Measurements from ENCODE around the gene TOR4A. TPM values are rescaled to one million over a fixed set of nuclear protein-coding genes. Genes with fewer than 3 reads are reported as not detected.

Gene TOR4A
- total RNA-seq, 1 donor from 2014 or later = 16.5 TPM

- DNase-seq (ENCODE audit: missing footprints) (peak; percentile 43), ATAC-seq (no peak)
- intact Hi-C loops (cut with DNase I) = loop anchor here (2.0 to 10.0 kb wide), 2 partner anchors 124 to 226 kb away; partner anchors contain the start of genes EXD3 and NOXA1
These were observed 21.1 kb downstream of the TOR4A start for GRCh38 chr9:137298401-137299202.

GRCh38 chr9:137299203-137299565 lies 21.7 kb downstream of the TOR4A start:
- DNase-seq (ENCODE audit: missing footprints) (peak; percentile 45), ATAC-seq (no peak)
- intact Hi-C loops (cut with DNase I) = loop anchor here (2.0 to 10.0 kb wide), 2 partner anchors 124 to 226 kb away; partner anchors contain the start of genes EXD3 and NOXA1

DNA sequence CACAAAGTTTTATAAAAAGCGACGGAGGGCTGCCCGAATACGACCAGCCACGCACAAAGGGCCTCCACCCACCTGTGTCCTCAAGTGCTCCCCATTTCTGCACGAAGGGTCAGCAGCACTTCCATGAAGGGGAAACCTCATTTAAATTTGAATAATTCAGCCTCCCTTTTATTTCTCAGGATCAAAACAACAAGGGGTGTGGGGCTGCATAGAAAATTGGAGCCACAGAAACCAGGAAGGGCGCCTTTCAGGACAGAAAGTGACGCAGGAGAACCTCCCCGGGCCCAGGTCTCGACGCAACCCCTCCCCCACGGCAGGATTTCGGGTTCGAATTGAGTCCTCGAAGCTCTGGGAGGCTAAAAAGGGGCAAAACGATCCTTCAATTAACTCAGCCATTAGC lies 22.4 kb downstream of the TOR4A start:
- DNase-seq (ENCODE audit: missing footprints) (peak; percentile 48), ATAC-seq (no peak)
- intact Hi-C loops (cut with DNase I) = loop anchor here (2.0 to 10.0 kb wide), 3 partner anchors 59 to 225 kb away; partner anchors contain the start of genes EXD3, NOXA1 and TUBB4B

DNA sequence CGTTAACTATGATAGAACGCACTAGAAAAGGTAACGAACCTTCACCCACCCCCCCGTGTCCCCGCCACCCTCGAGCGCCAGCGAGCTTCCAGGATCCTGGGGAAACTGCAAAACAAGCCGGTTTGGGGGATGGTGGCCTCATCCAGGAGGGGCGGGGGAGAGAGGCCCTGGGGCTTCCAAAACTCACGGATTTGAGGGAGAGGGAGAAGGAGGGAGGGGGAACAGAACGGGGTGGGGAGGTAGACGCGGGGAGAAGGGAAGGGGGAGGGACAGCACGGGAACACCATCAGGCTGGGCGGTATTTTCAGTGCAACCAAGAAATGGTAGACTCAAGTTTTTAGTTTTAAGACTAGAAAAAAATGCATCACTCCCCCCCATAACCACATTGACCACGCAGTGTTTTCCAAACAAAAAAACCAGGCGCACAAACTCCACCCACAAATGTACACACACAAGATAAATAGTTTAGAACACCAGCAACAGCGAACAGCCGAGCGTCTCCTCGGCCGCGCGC lies 23.1 kb downstream of the TOR4A start:
- intact Hi-C loops (cut with DNase I) = loop anchor here (2.0 kb wide), 1 partner anchor 60 kb away; the partner anchor contains the start of gene TUBB4B
- DNase-seq (ENCODE audit: missing footprints) (no peak), ATAC-seq (no peak)

GRCh38 chr9:137301081-137301947 lies 23.8 kb downstream of the TOR4A start:
- DNase-seq (ENCODE audit: missing footprints) = peak; percentile 50
- intact Hi-C loops (cut with DNase I) = loop anchor here (2.0 kb wide), 1 partner anchor 61 kb away; the partner anchor contains the start of gene TUBB4B
- no peak for ATAC-seq

DNA sequence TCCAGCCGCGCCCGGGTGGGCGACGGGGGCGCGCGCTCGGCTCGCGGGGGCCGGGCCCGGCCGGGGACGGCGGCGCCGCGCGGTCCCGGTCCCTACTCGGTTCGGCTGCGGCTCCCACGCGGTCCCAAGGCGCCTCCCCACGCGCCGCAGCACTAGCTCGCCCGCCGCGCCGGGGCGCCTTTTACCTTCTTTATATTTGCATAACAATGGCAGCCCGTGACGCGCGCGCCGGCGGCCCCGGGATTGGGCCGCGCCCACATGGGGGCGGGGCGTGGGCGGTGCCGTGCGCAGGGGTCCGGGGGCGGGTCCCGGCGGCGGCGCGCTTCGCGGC lies 24.6 kb downstream of the TOR4A start, which contains the start of gene NRARP:
TSS of gene NRARP (minus strand) at position 154 of the 331 bp plus-strand sequence. CDS start 343 bp downstream, outside the sequence.
- DNase-seq (ENCODE audit: missing footprints) = peak; percentile 96
- peak; percentile 82 for ATAC-seq
- intact Hi-C loops (cut with DNase I) = no loop called here

- peak; percentile 4 for ATAC-seq
- DNase-seq (ENCODE audit: missing footprints) = no peak
These were observed 25.1 kb downstream of the TOR4A start for GRCh38 chr9:137302449-137303150.

GRCh38 chr9:137303151-137303892 lies 25.8 kb downstream of the TOR4A start:
- DNase-seq (ENCODE audit: missing footprints) (no peak), ATAC-seq (no peak)
- intact Hi-C loops (cut with DNase I) = no loop called here

More at GRCh38 chr9:137302449-137303150, 25.1 kb downstream of the TOR4A start:
- intact Hi-C loops (cut with DNase I) = no loop called here

DNA sequence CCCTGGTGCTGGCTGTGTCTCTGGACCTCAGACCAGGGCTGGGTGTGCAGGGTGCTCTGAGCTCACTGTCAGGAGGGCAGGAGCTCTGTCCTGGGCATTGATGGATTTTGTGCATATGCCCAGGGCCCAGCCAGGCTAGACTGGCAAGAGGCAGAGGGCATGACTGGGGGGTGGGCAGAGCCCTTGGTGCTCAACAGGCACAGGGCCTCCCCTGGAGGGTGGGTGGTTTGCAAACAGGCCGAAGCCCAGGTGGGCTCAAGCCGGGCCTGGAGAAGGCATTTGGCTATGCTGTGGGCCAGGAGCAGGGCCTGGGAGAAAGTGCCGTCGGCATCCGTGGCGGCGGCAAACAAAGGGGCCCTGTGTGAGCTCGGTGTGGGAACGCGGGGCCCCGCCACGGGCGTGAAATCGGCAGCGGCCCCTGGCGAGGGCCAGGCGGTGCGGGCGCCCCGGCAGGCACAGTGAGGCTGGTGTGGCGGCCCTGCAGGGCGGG lies 26.4 kb downstream of the TOR4A start:
- intact Hi-C loops (cut with DNase I) = no loop called here
- no peak for ATAC-seq
- DNase-seq (ENCODE audit: missing footprints) = no peak

- intact Hi-C loops (cut with DNase I) = no loop called here
- DNase-seq (ENCODE audit: missing footprints) (no peak), ATAC-seq (no peak)
These were observed 27.0 kb downstream of the TOR4A start for GRCh38 chr9:137304383-137305059.

- intact Hi-C loops (cut with DNase I) = no loop called here
These were observed 27.7 kb downstream of the TOR4A start for GRCh38 chr9:137305060-137305797.

GRCh38 chr9:137305798-137306065 lies 28.2 kb downstream of the TOR4A start:
- intact Hi-C loops (cut with DNase I) = no loop called here
- DNase-seq (ENCODE audit: missing footprints) (no peak), ATAC-seq (no peak)

More at GRCh38 chr9:137305060-137305797, 27.7 kb downstream of the TOR4A start:
- DNase-seq (ENCODE audit: missing footprints) (no peak), ATAC-seq (peak; percentile 13)

DNA sequence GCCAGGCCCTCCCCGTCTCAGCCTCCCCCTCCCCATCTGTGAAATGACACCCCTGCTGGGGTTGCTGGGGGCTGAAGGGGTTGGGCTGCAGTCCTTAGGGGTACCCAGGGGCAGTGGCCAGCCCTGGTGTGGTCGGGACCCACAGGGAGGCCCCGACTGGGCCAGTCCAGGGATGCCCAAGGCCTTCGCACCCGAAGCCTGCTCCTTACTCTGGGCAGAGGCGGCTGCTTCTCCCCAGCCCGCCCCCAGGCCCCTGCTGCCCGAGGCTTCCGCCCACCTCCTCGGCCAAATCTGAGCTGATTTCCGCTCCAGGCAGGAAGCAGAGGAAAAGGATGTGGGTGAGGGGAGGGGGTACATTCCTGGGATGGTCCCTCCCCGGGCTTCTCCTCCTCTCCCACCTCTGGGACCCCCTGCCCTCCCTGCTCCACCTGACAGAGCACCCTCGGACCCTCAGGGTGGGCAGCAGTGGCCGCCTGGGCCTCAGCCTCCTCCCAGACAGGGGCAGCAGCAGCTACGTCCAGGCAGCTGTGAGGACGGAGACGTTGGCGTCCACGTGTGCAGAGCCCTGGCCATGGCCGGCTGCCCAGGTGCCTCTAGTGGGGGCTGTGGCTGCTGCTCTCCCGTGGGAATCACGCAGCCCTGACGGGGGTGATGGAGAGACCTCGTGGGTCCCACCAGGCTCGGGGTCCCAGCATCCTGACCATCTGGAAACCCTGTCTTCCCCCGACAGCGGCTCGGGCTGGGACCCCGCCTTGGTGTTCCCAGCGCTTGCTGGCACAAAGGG lies 28.7 kb downstream of the TOR4A start:
- ATAC-seq (no peak), DNase-seq (ENCODE audit: missing footprints) (no peak)
- intact Hi-C loops (cut with DNase I) = no loop called here

- intact Hi-C loops (cut with DNase I) = no loop called here
- no peak for ATAC-seq
- no peak for DNase-seq (ENCODE audit: missing footprints)
These were observed 29.3 kb downstream of the TOR4A start for GRCh38 chr9:137306850-137307254.

DNA sequence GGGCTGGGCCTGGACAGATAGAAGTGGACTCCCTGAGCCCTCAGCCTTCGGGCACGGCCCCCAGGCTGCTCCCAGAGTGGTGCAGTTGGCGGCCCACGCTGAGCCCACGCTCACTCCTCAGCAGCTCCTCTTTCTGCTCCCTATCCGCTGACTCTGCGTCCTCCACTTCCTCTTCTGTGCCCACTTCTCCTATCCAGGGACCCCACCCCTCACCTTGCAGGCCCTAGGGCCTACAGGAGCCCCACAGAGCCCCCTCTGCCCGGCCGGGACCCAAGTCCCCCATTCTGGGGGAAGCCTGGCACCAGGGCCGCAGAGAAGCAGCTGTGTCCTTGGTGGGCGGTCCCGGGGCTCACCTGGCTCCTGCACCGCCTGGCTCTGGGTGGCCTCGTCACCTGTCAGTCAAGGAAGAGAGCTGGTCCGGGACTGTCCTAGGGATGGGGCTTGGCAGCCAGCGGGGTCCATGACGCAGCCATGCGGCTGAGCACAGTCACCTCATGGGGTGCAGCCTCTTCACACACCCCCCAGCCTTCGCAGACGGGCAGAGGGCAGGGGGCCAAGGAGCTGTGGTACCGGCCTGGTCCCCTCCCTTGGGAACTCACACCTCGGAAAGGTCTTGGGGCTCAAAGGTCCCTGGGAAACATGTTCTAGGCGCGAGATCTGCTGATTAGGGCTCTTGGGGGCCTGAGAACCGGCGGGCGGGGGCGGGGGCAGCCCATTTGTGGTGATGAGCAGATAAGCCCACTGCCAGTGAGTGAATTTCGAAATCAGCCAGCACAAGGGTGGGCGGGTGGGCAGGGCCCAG lies 29.9 kb downstream of the TOR4A start:
- ATAC-seq (no peak), DNase-seq (ENCODE audit: missing footprints) (no peak)
- intact Hi-C loops (cut with DNase I) = no loop called here
